ENCODE data around the gene MEOX2. TPM values are rescaled to one million over a fixed set of nuclear protein-coding genes. Genes with fewer than 3 reads are reported as not detected.

MEOX2 gene
- total and polyA plus RNA-seq, 4 donors: 2.6 to 21.3 (median 11.5) TPM

DNA sequence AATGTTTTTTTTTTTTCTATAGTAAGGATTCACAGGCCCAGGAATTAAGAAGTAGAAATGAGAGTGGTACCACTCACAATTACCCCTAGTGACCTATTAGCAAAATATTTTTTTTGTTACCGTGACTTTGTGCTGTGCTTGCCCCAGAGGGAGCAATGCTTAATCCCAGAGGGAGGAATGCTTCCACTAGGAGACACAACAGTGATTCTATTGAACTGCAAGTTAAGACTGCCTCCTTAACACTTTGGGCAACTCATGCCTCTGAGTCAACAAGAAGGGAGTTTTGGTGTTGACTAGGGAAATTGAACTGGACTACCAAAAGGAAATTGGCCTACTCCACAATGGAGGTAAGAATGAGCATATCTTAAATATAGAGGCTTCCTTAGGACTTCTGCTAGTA, 17.2 kb upstream of the MEOX2 start:
- WGBS (ENCODE audit: insufficient coverage): no CpG with 5 or more reads among the region's 1 CpG
- Histone ChIP-seq H3K9me3 (ENCODE audit: control insufficient read depth, insufficient read depth, low read length) (no peaks in the 10 kb centered on the region), H3K4me1 (ENCODE audit: control insufficient read depth, insufficient read depth, low read length) (no peaks in the 10 kb centered on the region), H3K27me3 (ENCODE audit: control insufficient read depth, insufficient read depth, low read length) (no peaks in the 10 kb centered on the region), H3K36me3 (ENCODE audit: control insufficient read depth, insufficient read depth, low read length) (no peaks in the 10 kb centered on the region), H3K4me3 (ENCODE audit: low read depth, low read length) (no peak overlapping the region), H3K27ac (ENCODE audit: low read depth, low read length) (no peak overlapping the region)
- DNase-seq (ENCODE audit: low read depth in 4 of 6, low spot score in 6 of 6): no peak

DNA sequence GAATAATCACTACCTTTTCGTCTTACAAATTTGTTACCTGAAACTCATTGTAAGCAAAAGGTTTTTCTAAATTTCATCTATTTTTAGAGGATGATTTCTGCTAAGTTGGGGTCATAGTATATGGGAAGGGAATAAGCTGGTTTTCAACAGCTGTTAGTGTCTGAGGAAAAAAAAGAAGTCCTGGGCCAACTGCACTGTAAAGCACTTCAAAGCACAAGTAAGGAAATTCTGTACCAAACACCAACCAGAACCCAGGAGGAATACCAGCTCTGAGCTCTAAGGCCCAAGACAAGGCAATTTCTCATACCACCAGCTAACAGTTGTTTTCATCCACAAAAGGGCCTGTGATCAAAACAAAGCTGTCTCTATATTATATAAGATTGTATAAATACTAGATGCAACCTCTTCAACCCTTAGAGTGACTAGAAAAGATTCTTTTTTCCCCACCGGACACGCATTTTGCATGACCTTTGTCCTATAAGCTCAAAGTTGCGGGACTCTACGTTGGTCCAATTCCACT, 6.1 kb upstream of the MEOX2 start:
- WGBS (ENCODE audit: insufficient coverage): no CpG with 5 or more reads among the region's 5 CpGs
- H3K27ac ChIP-seq (ENCODE audit: low read depth, low read length): no peak overlapping the region
- no peaks in the 10 kb centered on the region for H3K36me3 ChIP-seq (ENCODE audit: control insufficient read depth, insufficient read depth, low read length)
- H3K4me1 ChIP-seq (ENCODE audit: control insufficient read depth, insufficient read depth, low read length): peaks cover 4% of the 10 kb centered on the region
- no peak overlapping the region for H3K4me3 ChIP-seq (ENCODE audit: low read depth, low read length)
- DNase-seq (ENCODE audit: low read depth in 4 of 6, low spot score in 6 of 6): no peak
- no peaks in the 10 kb centered on the region for H3K9me3 ChIP-seq (ENCODE audit: control insufficient read depth, insufficient read depth, low read length)
- peaks cover 19% of the 10 kb centered on the region for H3K27me3 ChIP-seq (ENCODE audit: control insufficient read depth, insufficient read depth, low read length)

DNA sequence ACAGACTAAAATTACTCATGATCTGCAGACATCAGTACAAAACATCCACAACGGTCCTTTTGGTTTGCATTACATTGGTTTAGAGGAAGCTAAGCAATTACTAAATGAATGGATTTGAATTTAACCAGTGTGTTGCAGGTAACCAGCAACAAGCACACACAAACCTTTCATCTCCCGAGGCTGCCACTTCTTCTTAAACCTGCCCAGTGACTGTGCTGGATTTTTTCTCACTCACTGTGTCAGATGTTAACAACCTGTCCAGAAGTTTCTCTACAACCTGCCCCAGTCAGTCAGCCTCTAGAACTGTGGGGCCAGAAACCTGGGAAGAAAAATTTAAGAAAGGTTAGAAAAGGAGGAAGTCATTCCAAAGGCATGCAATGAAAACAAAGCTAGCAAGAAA, 2.4 kb upstream of the MEOX2 start:
- Histone ChIP-seq H3K4me3 (ENCODE audit: low read depth, low read length) (no peak overlapping the region), H3K4me1 (ENCODE audit: control insufficient read depth, insufficient read depth, low read length) (peaks cover 28% of the 10 kb centered on the region), H3K27me3 (ENCODE audit: control insufficient read depth, insufficient read depth, low read length) (peaks cover 56% of the 10 kb centered on the region), H3K36me3 (ENCODE audit: control insufficient read depth, insufficient read depth, low read length) (no peaks in the 10 kb centered on the region), H3K9me3 (ENCODE audit: control insufficient read depth, insufficient read depth, low read length) (no peaks in the 10 kb centered on the region), H3K27ac (ENCODE audit: low read depth, low read length) (no peak overlapping the region)
- no peak for DNase-seq (ENCODE audit: low read depth in 4 of 6, low spot score in 6 of 6)
- WGBS (ENCODE audit: insufficient coverage): no CpG with 5 or more reads among the region's 2 CpGs

DNA sequence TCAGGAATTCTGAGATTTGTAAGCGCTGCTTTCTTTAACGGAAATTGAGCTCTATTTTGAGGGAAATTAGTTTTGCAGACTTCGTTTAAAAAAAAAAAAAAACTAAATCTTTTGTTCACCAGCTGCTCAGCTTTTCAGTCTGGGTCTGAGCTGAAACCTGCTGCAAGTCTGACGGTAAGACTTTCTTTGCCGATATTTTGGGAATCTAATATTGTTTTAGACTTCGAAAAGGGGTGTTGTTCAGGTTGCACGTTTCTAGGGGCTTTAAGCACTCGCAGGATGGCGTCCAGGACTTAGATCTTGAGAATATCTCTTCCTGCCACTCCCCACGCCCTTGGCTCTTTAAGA, 1.8 kb upstream of the MEOX2 start:
- 13% methylated on average over 4 of the region's 10 CpGs for WGBS (ENCODE audit: insufficient coverage)
- Histone ChIP-seq H3K4me1 (ENCODE audit: control insufficient read depth, insufficient read depth, low read length) (peaks cover 28% of the 10 kb centered on the region), H3K36me3 (ENCODE audit: control insufficient read depth, insufficient read depth, low read length) (no peaks in the 10 kb centered on the region), H3K27ac (ENCODE audit: low read depth, low read length) (no peak overlapping the region), H3K4me3 (ENCODE audit: low read depth, low read length) (peak overlapping the region; percentile 56), H3K9me3 (ENCODE audit: control insufficient read depth, insufficient read depth, low read length) (no peaks in the 10 kb centered on the region), H3K27me3 (ENCODE audit: control insufficient read depth, insufficient read depth, low read length) (peaks cover 59% of the 10 kb centered on the region)
- peak in 2 of 6 donors; percentile 26 to 62 for DNase-seq (ENCODE audit: low read depth in 4 of 6, low spot score in 6 of 6)

DNA sequence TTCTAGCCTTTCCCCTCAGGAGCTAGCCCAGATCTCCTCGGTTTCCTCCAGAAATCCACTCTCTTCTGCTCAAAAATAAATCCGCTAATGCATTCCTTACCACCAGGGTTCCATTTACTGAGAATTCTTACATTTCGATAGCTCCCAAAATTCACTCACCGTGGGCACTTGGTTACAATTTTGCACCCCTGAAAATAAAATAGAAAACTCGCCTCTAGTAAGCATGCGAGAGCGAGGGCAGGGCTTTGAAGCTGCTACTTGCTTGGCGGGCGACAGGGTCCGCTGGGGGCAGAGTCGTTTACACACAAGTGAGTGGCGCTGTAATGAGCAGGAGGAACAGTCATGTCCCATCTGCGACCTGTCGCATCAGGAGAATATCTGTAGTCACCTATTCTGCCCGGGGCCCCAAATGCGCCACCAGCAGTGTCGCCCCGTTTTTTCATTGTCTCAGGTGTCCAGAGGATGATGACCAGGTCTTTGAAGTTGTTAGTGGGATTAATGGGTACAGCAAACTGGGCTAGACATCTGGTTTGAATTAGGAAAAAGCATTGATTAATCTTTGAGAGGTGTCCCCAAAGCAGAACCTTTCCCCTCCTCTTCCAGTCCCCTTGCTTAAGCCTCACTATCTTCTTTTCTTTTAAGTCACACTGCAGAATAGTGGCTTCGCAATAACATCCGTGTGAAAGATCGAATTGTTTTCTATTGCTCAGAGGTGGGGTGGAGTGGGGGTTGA, 1.2 kb upstream of the MEOX2 start:
- DNase-seq (ENCODE audit: low read depth in 4 of 6, low spot score in 6 of 6): peak in 2 of 6 donors; percentile 59 to 70

DNA sequence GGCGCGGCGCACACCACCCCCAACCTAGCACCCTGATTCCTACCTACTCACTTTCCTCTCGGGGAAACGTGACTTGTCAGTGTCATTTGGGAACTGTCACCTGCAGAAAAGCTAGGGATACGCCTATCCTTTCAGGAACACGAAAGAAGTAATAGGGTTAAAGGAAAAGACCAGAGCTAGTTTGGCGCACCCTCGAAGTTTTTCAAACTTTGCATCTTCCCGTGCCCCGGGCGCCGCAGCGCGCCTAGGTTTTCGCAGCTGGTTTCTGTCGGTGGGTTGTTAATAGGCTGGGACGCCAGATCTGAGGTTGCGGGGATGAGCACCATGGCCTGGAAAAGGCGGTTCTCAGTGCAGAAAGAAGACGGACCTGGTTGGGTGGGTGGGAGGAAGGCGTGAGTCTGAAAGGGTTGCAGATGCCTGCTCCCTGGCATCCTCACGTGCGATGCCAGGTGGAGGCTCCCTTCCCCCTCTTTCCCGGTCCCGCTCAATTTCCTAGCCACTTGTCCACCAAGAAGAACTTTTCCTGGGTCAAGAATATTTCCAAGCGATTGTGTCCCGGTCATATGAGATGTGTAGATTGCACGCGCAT, 568 bp upstream of the MEOX2 start:
- H3K36me3 ChIP-seq (ENCODE audit: control insufficient read depth, insufficient read depth, low read length): no peaks in the 10 kb centered on the region
- H3K4me1 ChIP-seq (ENCODE audit: control insufficient read depth, insufficient read depth, low read length): peaks cover 28% of the 10 kb centered on the region
- H3K27ac ChIP-seq (ENCODE audit: low read depth, low read length): peak overlapping the region; percentile 45
- peaks cover 65% of the 10 kb centered on the region for H3K27me3 ChIP-seq (ENCODE audit: control insufficient read depth, insufficient read depth, low read length)
- H3K9me3 ChIP-seq (ENCODE audit: control insufficient read depth, insufficient read depth, low read length): no peaks in the 10 kb centered on the region
- DNase-seq (ENCODE audit: low read depth in 4 of 6, low spot score in 6 of 6): no peak
- WGBS (ENCODE audit: insufficient coverage): under 1% methylated on average over 24 of the region's 30 CpGs
- H3K4me3 ChIP-seq (ENCODE audit: low read depth, low read length): peak overlapping the region; percentile 56

More for the DNA sequence above, 1.2 kb upstream of the MEOX2 start:
- peaks cover 63% of the 10 kb centered on the region for H3K27me3 ChIP-seq (ENCODE audit: control insufficient read depth, insufficient read depth, low read length)
- H3K4me1 ChIP-seq (ENCODE audit: control insufficient read depth, insufficient read depth, low read length): peaks cover 28% of the 10 kb centered on the region
- H3K36me3 ChIP-seq (ENCODE audit: control insufficient read depth, insufficient read depth, low read length): no peaks in the 10 kb centered on the region
- H3K9me3 ChIP-seq (ENCODE audit: control insufficient read depth, insufficient read depth, low read length): no peaks in the 10 kb centered on the region
- H3K4me3 ChIP-seq (ENCODE audit: low read depth, low read length): peak overlapping the region; percentile 56
- WGBS (ENCODE audit: insufficient coverage): 3% methylated on average over 17 of the region's 21 CpGs
- H3K27ac ChIP-seq (ENCODE audit: low read depth, low read length): no peak overlapping the region

DNA sequence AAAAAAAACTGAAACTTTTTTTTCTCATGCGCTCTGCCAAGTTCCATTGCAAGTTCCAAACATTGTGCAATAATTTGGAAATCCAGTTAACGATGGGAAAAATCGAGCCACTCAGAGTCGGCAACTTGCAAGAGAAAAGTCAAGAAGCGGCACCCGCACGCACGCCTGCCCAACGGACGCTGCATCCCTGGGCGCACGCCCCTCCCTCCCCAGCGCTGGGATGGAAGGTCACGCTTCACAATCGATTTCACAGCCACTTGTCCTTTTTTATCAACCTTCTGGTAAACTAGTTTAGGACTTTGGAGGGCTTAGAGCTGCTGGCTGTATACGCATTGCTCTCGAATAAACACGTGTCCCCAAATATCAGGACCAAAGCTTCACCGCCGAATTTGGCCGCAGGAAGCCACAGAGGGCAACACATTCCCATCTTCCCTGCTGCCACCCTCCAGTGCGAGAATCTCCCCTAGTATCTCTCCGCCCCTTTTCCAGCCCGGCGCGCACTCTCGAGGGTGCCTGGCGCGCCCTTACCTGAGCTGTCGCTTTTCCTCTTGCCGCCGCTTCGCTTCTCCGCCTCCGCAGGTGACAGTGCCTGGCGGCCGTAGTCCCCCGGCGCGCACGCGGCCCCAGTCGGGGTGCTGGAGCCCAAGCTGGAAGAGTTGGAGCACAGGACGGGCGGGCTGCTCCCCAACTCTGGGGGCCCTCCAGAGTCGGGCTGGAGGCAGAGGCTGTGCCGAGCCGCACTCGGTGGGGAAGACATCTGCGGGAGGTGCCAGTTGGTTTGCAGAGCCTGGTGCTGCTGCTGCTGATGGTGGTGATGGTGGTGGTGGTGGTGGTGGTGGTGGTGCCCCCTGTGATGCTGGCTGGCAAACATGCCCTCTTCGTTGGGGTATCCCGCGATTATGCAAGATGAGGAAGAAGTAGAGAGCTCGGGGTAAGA, 857 bp downstream of the MEOX2 start:
- Histone ChIP-seq H3K4me3 (ENCODE audit: low read depth, low read length) (peak overlapping the region; percentile 56), H3K4me1 (ENCODE audit: control insufficient read depth, insufficient read depth, low read length) (peaks cover 28% of the 10 kb centered on the region), H3K9me3 (ENCODE audit: control insufficient read depth, insufficient read depth, low read length) (no peaks in the 10 kb centered on the region), H3K36me3 (ENCODE audit: control insufficient read depth, insufficient read depth, low read length) (no peaks in the 10 kb centered on the region), H3K27me3 (ENCODE audit: control insufficient read depth, insufficient read depth, low read length) (peaks cover 65% of the 10 kb centered on the region), H3K27ac (ENCODE audit: low read depth, low read length) (peak overlapping the region; percentile 45)
- DNase-seq (ENCODE audit: low read depth in 4 of 6, low spot score in 6 of 6): peak in 2 of 6 donors; percentile 45 to 49
- under 1% methylated on average over 53 of the region's 54 CpGs for WGBS (ENCODE audit: insufficient coverage)

DNA sequence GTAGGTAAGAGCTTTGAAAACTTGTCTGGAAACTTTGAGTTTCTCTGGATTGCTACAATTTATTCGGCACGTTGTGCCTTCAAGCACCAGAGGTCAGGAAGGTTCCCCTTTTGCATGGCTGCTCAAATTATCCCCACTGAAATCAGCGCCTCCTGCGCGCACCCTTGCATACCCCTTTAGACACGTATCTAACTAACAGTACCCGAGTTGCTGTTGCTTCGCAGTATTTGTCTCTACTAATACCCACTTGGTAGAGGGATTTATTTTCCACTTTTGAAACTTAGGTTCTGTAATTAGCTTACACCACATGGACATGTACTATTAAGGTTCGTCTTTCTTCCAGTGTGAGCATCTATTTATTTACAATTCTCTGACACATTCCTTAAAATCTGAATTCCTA, 1.6 kb downstream of the MEOX2 start:
- no peaks in the 10 kb centered on the region for H3K36me3 ChIP-seq (ENCODE audit: control insufficient read depth, insufficient read depth, low read length)
- H3K27ac ChIP-seq (ENCODE audit: low read depth, low read length): peak overlapping the region; percentile 33
- 6% methylated on average over 3 of the region's 9 CpGs for WGBS (ENCODE audit: insufficient coverage)
- peaks cover 28% of the 10 kb centered on the region for H3K4me1 ChIP-seq (ENCODE audit: control insufficient read depth, insufficient read depth, low read length)
- no peaks in the 10 kb centered on the region for H3K9me3 ChIP-seq (ENCODE audit: control insufficient read depth, insufficient read depth, low read length)
- H3K4me3 ChIP-seq (ENCODE audit: low read depth, low read length): peak overlapping the region; percentile 56
- H3K27me3 ChIP-seq (ENCODE audit: control insufficient read depth, insufficient read depth, low read length): peaks cover 64% of the 10 kb centered on the region
- peak in 1 of 6 donors; percentile 30 for DNase-seq (ENCODE audit: low read depth in 4 of 6, low spot score in 6 of 6)

DNA sequence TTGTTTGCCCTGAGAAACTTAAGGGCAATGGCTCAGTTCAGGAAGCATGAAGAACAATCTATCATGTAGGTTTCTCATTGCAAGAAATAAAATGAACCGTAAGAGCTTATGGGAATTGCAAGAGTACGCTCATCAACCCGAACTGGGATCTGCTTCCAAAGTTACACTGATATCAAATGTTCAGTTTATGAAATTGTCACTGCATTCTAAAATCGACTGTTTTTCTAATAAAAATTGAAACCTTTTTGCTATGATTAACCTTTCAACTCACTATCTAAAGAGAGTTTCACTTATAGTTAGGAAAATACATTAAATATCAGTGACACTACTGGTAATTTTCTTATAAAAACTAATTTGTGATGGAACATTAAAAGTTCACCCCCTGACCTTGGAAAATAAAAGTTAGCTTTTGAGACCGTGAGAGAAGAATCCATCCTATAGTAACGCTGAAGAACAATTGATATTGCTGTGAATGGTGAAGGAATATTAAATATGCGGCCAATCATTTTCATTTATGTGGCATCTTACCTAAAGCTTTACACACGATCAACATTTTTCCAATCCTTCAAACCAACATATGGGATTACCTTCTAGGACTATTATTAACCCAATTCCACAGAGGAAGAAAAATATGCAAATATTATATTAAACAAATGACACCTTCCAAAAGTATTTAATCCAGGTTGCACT, 2.2 kb downstream of the MEOX2 start:
- Histone ChIP-seq H3K36me3 (ENCODE audit: control insufficient read depth, insufficient read depth, low read length) (no peaks in the 10 kb centered on the region), H3K4me3 (ENCODE audit: low read depth, low read length) (peak overlapping the region; percentile 56), H3K27me3 (ENCODE audit: control insufficient read depth, insufficient read depth, low read length) (peaks cover 62% of the 10 kb centered on the region), H3K27ac (ENCODE audit: low read depth, low read length) (peak overlapping the region; percentile 33), H3K4me1 (ENCODE audit: control insufficient read depth, insufficient read depth, low read length) (peaks cover 28% of the 10 kb centered on the region), H3K9me3 (ENCODE audit: control insufficient read depth, insufficient read depth, low read length) (no peaks in the 10 kb centered on the region)
- peak in 2 of 6 donors; percentile 9 to 37 for DNase-seq (ENCODE audit: low read depth in 4 of 6, low spot score in 6 of 6)
- WGBS (ENCODE audit: insufficient coverage): 46% methylated on average over 2 of the region's 8 CpGs

All from spinal cord (tissue), 10 donors.